ENCODE data around the gene ARPC2.
"Not testable (repeated sequence)": the region's sequence is repeated elsewhere in the genome, so short reads cannot be mapped to it uniquely, and the experiment has no call there.

Gene ARPC2

DNA sequence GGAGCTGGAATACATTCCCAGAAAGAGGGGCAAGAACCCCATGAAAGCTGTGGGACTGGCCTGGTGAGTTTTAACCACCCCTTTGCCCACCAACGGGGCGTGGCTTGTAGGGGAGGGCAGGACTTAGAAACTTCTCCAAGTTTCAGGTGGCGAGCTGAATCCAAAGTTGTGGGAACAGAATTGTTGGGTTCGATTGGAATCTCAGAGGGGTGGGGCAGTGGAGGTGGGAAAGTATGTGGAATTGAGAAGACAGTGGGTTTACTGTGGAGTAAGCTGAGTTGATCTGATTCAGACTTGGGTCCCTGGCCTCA is 54.5 kb downstream of the ARPC2 start:
- no peak for DNase-seq (ENCODE audit: low read depth)

- no peak for DNase-seq (ENCODE audit: low read depth)
Measured at GRCh38 chr2:218271865-218272530, 55.0 kb downstream of the ARPC2 start.

- peak; percentile 69 for DNase-seq (ENCODE audit: low read depth)
Measured at GRCh38 chr2:218272531-218273212, 55.7 kb downstream of the ARPC2 start.

GRCh38 chr2:218273214-218273907 is 56.4 kb downstream of the ARPC2 start:
- not testable (repeated sequence) for DNase-seq (ENCODE audit: low read depth)

DNA sequence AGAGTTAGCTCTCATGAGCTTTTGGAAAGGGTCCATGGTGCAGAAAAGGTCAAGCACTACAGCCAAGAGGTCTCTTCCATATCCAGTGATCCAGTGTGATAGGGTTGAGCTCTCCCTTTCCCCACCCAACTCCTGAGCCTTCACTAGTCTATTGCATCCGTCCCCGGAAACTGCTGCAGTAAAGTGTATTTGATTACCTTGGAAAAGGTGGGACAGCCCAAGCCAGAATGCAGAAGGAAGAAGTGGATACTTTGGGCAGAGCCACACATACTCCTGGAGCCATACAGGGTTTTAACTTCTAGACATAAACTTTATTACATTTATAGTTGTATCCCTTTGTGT is 56.9 kb downstream of the ARPC2 start:
- DNase-seq (ENCODE audit: low read depth), result no peak

DNA sequence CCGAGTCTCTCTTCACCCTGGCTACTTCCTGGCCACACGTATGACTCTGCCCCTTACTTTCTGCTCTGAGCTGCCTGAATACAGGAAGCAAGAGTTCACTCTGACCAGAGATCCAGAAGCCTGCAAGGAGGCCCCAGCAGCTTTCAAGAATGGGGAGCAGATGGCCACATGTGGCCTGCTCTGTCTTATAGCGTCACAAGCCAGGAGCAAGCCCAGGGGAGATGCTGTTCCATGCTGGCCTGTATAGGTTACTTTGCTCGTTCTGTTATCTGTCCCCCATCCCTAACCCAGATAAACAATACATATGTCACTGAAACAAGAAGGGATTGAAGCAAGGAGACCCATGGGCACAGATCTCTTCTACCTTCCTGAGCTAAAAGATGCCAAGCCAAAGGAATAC is 57.6 kb downstream of the ARPC2 start:
- no peak for DNase-seq (ENCODE audit: low read depth)

GRCh38 chr2:218275371-218276072 is 58.5 kb downstream of the ARPC2 start:
- DNase-seq (ENCODE audit: low read depth), result no peak

DNA sequence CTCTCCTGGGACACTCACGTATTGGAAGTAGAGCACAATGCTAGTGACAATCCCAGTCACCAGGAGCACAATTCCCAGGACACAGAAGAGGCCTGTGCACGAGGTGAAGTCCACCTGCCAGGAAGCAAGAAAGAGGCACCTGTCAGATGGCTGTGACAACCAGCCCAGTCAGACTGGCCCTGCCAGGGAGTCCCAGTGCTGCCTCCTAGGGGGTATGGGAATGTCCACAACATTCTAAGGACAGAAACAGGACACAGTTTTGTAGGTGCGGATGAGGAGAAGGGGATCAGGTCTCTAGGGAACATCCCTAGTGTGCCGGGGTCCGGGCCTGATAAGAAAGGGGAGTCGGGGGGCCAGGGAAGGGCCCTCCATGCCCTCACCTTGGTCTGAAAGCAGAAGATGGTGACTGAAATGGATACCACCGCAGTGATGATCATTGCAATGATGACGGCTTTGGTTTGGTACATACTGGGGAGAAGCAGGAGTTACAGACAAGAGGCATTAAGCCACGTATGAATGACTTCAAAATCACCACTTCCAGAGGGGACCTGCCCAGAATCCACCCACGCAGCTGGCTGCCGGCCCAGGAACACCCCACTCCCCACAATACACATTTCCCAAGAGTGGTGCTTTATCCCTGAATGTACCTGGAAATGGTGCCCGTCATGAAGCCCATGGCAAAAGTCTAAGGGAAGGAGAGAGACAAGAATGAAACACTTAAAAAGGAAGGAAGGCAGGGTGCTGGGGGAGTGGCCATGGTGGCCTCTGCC is 60.2 kb downstream of the ARPC2 start:
- no peak for DNase-seq (ENCODE audit: low read depth)

- no peak for DNase-seq (ENCODE audit: low read depth)
Measured at GRCh38 chr2:218277921-218278320, 60.9 kb downstream of the ARPC2 start.

DNA sequence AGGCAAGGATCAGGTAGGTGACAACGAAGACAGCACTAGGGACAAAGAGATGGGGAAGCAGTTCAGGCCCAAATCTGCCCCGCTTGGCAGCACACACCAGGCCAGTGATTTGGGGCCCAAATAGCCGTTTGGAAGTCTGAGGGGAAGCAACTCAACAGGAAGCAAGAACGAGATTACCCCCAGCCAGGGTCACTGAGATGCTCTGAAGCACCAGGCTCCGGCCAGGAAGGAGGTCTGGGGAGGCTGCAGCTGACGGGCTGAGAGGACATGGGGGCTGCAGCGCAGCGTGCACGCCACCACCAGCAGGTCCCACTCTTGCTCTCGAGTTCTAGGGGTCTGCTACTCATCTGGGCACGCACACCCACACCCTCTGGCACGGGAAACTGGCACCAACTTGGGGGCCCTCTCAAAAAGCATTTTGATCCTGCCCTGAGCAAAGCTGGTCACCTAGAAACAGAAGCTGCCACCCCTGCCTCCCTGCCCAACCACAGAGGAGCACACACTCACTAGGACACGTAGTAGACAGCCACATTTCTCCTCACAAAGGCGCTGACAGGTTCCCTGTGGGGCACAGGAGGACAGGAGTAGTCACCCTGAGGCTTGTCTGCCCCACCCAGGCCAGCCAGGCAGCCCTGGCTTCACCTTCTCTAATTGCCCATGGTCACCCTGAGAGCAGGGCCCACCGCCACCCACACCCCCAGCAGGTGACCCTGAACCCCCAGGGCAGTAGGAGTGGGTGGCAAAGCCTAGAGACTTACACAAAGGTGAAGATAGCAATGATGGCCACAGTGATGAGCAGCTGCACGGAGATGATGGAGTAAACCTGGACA is 61.8 kb downstream of the ARPC2 start:
- no peak for DNase-seq (ENCODE audit: low read depth)

DNA sequence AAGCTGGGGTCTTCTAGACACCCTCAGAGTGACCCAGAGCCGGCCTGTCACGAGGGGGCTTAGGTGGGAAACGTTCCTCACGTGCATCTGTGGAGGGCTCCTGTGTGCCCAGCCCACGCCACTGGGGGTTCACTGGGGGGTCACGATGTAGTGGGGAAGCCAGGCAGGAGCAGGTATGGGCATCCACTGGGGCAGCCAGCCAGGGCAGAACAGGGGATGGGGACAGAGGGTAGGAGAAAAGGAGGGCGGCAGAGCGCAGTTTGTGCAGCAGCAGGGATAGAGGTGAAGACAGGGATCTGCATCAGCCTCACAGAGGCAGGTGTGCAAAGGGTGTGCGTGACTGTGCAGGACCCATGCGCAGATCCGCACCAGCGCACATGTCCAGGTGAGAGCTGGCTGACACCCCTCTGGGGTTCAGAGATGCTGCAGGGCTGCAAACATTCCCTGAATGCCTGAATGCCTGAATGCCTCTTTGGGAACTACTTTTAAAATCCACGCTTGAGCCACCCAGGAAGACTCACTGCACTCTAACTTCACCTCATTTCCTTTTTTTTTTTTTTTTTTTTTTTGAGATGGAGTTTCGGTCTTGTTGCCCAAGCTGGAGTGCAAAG is 63.4 kb downstream of the ARPC2 start:
- DNase-seq (ENCODE audit: low read depth), result no peak

GRCh38 chr2:218281449-218281848 is 64.5 kb downstream of the ARPC2 start:
- DNase-seq (ENCODE audit: low read depth), result no peak

DNA sequence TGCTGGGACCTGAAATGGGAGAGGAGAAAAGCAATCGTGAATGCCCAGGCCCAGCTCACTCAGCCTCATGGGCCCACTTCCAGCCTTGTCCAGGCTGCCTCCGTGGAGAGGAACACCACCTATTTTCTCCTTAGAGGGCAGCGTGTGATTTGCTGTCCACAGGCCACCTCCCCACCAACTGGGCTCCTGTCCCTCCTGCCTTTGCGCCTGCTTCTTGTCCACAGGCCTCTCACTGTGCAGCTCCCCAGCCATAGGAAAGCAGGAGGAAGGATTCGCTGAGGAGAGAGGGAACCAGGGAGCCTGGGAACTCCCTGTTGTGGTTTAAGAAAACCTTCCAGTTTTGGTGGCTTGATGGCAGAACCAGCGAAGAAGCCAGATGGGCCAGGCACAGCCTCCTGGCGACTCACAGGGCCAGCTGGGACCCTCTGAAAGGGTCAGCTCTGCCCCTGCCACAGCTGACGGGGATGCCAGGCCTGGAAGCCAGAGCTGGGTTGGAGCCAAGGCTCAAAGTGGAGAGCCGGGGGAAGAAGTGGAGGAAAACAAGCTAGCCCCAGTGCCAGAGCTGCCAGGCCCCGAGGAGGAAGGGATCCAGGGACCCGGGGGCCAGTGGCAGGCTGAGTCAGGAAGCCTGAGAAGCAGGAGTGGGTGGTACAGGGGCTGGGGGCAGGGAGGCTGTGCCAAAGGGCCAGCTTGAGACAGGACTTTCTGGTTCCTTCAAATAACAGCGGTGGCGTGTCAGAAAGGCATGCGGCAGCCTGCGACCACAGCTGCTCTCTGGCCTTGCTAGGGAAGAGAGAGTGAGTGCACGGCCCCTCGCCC is 65.4 kb downstream of the ARPC2 start:
- DNase-seq (ENCODE audit: low read depth), result no peak

DNA sequence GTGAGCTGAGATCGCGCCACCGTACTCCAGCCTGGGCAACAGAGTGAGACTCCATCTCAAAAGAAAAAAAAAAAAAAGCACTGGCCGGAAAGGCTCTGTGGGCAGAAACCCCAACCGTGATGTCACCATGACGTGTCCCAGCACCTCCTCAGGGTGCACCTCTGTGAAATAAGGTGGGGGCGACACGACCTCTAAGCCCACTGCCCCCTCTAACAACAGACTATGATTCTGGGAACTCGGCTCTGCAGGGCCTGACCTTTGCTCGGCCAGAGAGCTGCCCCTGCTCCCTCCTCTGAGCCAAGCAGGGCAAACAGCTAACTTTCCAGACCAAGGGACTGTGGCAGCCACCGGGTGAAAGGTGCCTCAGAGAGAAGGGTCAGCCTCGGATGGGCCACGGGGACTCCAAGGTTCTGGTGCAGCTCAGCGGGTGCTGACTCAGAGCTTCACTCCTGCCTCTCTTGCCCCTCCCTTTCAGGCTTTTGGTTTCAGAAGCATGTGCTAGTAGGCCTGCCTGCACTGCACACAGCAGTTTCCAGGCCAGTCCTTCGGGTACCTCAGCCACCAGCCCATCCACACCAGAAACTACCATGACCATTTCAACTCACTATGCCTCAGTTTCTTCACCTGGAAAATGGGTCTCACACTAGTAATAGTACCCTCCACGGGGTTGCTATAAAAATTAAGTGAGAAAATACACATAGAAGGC is 67.3 kb downstream of the ARPC2 start:
- peak; percentile 40 for DNase-seq (ENCODE audit: low read depth)

DNA sequence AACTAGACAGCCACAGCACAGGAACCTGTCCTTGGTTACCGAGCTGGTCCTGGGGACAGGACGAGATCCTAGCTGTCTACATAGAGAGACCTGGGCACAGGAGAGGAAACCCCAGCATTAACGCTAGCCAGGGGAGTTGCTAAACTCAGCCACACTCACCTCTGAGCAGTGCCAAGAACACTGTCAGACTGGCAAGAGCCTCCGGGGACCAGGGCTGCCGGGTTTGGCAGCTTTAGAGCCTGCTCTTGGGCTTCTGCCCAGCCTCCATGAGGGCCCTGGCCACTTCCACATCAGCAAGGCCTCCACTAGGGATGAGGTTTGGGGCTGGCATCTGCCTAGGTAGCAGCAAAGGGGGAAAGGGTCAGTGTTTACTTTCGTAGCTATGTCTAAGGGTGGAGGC is 68.6 kb downstream of the ARPC2 start:
- no peak for DNase-seq (ENCODE audit: low read depth)

DNA sequence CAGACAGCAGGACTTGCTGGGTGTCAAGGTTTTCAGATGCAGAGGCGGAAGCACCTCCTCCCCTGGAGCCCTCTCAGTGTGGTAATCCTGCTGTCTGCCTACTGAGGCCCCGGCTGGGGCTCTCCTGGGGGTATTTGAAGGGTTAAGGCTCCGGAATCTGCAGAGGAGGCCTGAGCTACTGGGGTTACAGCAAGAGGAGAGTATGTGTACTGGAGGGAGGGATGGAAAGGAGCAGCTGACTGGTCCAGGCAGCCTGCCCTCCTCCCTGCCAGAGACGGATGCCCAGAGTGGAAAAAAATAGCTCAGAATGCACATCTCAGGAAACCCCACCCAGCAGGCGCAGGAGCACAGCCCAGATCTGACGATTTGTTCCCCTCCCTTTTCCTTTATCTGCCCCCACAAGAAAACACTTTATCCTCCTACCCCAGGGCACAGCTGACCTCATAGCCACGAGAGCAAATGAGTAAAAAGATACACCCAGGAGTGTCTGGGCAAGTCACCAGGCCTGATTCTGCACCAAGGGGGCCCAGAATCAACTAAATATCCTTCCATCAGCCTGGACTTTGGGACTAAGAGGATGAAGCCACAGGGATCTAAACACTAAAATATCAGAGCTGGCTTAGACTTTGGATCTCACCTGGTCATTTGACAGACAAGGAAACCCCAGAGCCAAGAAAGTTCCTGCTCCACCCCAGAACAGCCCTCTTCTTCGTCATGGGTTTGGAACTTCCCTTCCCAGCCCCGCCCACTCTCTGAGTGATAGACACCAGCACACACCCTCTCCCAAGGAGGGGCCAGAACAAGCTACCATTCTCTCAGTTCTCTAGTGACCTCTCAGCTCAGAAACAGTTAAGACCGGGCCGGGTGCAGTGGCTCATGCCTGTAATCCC is 69.8 kb downstream of the ARPC2 start:
- DNase-seq (ENCODE audit: low read depth), result peak; percentile 65

DNA sequence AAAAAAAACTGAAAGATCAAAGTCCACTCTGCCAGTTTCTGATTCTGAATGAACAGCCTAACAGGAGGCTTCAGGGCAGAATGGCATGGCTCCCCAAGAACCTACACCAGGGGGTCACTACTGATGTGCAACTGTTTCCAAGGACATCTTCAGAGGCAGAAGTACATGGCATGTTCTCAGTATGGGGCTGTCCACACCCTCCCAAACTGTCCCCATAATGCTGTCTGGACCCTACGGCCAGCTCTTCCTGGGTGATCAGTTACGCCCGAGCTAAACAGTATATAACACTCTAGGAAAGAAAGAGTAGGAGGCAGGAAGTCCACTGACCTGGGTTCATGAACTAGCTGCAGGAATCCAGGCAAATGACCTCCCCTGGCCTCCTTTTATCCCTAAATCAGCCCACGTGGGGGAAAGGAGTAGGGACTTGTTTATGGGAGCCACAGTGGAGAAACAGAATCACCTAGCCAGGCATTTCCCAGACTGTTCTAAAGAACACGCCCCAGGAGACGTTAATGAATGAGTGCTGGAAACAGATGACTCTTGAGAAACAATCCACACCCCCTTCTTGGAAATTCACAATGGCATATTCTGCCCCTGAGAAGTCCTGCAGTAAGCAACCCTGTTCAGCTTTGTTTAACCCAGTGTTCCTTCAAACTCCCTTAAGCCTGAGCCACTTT is 72.8 kb downstream of the ARPC2 start:
- DNase-seq (ENCODE audit: low read depth), result no peak

All from activated T-helper 1 cell treated with Interleukin-2 at 50 U/mL for 16 hours (primary cell).